ENCODE measurements around the gene TRIM8.
"Not testable (repeated sequence)": the region's sequence is repeated elsewhere in the genome, so short reads cannot be mapped to it uniquely, and the experiment has no call there.

The TRIM8 gene

DNA sequence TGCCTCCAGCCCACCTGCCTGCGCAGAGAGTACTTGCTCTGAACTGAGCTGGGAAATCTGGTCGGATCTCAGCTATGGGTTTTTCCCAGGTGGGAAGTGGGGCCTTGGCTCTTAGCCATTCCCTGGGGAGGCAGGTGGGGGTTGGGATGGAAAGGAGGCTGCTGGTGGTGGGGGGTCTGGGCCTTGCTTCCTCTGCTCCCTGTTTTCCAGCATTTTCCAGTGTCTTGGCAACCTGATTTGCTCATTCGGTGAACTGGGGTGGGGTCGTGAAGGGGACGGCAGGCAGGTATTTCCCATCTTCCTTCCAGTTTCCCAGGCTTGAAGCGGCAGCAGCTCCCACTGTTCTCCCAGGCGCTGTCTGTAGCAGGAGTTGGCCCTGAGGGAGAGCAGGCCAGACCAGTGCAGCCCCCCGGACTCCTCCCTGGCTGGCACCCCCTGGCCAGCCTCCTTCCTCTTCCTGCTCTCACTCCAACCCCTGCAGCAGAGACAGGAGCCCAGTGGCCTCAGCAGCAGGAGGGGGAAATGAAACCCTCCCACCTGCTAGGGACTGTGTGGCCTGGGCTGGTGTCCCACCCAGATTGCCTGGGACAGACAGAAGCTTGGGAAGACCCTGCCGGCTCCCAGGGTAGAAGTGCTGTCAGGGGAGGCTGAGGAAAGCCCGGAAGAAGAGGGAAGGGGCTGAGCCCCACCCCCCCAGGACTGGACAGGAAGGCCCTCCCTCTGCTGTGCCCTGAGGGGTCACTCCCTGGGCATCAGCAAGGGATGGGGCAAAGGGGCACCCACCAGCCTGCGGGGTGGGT, 6.6 kb downstream of the TRIM8 start:
- no peak for DNase-seq

GRCh38 chr10:102651455-102652169, 7.3 kb downstream of the TRIM8 start:
- DNase-seq: no peak

- DNase-seq: no peak
Observed at GRCh38 chr10:102652170-102652916, 8.1 kb downstream of the TRIM8 start.

DNA sequence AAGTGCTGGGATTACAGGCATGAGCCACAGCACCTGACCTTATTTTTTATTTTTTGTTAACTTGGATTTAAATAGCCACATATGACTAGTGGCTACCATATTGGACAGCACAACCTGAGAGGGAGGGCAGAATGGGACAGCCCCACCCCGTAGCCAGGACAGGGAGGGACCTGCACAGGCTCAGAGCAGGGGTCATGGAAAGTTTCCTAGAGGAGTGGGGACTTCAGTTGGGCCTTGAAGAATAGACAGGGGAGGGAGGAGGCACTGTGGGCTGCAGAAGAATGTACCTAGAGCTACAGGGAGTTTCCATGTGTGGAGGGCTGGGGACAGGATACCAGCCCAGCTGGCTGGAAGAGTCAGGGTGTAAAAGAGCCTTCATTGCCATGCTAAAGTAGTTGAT, 8.8 kb downstream of the TRIM8 start:
- DNase-seq: no peak

DNA sequence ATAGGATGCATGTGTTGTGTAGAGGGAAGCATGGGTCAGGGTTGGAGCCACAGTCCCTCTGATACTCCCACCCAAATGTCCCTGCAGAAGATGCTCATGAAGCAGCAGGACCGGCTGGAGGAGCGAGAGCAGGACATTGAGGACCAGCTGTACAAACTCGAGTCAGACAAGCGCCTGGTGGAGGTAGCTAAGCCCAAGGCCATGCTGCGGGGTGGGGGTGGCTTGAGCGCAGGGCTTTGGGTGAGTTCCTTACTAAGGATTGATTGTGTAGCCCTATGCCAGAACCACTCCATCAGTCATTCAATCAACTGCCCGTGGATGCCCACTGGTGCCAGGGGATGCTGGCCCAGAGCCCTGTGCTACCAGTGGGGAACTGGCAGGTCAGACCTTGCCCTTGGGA, 10.3 kb downstream of the TRIM8 start:
- no peak for DNase-seq

DNA sequence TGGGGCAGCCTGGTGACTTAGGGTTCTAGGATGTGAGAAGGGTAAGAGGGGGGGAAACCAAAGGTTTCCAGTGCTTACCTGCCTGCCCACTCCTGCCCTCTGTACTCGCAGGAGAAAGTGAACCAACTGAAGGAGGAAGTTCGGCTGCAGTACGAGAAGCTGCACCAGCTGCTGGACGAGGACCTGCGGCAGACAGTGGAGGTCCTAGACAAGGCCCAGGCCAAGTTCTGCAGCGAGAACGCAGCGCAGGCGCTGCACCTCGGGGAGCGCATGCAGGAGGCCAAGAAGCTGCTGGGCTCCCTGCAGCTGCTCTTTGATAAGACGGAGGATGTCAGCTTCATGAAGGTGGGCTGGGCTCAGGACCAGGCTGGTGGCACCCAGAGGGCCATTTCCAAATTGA, 10.7 kb downstream of the TRIM8 start:
- no peak for DNase-seq

GRCh38 chr10:102656026-102656425, 11.7 kb downstream of the TRIM8 start:
- DNase-seq: no peak

DNA sequence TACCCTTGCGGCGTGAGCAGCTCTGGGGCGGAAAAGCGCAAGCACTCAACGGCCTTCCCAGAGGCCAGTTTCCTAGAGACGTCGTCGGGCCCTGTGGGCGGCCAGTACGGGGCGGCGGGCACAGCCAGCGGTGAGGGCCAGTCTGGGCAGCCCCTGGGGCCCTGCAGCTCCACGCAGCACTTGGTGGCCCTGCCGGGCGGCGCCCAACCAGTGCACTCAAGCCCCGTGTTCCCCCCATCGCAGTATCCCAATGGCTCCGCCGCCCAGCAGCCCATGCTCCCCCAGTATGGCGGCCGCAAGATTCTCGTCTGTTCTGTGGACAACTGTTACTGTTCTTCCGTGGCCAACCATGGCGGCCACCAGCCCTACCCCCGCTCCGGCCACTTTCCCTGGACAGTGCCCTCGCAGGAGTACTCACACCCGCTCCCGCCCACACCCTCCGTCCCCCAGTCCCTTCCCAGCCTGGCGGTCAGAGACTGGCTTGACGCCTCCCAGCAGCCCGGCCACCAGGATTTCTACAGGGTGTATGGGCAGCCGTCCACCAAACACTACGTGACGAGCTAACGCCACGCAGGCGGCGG, 12.6 kb downstream of the TRIM8 start:
- DNase-seq: no peak

DNA sequence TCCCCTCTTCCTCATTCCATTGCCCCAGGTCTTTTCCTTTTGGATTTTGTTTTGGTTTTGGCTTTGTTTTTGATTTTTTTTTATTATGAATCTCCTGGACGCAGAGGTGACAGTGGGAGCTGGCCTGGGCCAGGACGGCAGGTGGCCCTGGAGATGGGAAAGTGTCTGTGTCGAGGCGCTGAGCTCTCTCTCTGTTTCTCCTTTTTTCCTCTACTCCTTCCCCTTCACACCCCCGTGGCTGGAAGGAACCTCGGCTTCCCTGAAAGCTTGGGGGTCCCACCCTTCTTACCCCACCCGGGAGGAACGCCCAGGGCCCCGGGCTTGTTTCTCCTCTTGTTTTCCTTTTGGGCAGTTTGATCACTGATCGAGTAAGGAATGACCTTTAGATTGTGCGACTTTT, 13.2 kb downstream of the TRIM8 start:
- DNase-seq: no peak

- DNase-seq: no peak
Observed at GRCh38 chr10:102657984-102658724, 13.9 kb downstream of the TRIM8 start.

- no peak for DNase-seq
Observed at GRCh38 chr10:102658802-102659201, 14.5 kb downstream of the TRIM8 start.

DNA sequence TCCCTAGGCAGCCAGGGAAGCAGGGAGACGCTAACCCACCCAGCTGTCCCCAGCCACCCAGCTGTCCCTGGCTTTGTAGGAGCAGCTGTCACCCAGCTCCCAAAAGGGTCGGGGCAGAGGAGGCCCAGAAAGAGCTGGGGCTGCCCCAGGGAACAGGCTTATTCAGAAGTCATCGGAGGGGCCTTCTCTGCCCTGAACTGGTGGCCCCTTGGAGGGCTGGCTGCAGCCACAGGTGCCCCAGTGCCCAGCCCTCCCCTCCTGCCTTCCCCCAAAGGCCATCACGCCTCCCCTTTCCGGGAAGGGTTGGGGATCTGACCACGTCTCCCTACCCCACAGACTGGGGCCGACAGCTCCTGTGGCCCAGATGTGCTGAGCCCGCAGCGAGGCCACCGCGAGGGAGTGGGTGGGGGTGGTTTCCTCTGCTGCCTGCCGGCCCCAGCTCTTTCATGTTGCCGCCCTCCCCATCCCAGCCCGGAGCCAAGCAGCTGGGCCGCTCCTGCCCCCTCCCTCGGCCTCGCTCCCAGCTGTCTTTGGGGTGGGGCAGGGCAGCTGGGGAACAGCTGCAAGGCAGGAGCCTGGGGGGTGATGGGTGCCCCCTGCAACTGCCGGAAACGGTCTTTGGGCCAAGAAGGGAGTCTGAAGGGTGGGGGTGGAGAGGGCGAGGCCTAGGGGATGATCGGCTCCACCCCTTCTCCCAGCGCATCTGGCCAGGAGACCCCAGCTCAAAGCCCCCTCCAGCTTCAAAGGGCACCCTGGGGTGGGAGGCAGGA, 16.8 kb downstream of the TRIM8 start:
- DNase-seq: no peak

- no peak for DNase-seq
Observed at GRCh38 chr10:102661658-102662028, 17.4 kb downstream of the TRIM8 start.

- DNase-seq: no peak
Observed at GRCh38 chr10:102665904-102666509, 21.7 kb downstream of the TRIM8 start.

DNA sequence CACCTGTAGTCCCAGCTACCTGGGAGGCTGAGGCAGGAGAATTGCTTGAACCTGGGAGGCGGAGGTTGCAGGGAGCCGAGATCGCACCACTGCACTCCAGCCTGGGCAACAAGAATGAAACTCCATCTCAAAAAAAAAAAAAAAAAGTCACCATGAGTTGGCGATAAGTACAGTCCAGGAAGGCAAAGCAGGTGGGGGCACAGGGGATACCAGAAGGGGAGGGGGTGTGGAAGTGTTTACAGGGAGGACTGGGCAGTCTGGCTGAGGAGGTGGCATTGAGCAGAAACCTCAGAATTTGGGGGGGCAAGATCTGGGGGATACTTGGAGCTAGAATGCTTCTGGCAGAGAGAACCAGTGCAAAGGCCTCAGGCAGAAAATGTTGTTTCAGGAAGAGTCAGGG, 23.1 kb downstream of the TRIM8 start:
- not testable (repeated sequence) for DNase-seq

GRCh38 chr10:102668326-102669107, 24.2 kb downstream of the TRIM8 start:
- DNase-seq: no peak

- DNase-seq: no peak
Observed at GRCh38 chr10:102669206-102670064, 25.2 kb downstream of the TRIM8 start.

DNA sequence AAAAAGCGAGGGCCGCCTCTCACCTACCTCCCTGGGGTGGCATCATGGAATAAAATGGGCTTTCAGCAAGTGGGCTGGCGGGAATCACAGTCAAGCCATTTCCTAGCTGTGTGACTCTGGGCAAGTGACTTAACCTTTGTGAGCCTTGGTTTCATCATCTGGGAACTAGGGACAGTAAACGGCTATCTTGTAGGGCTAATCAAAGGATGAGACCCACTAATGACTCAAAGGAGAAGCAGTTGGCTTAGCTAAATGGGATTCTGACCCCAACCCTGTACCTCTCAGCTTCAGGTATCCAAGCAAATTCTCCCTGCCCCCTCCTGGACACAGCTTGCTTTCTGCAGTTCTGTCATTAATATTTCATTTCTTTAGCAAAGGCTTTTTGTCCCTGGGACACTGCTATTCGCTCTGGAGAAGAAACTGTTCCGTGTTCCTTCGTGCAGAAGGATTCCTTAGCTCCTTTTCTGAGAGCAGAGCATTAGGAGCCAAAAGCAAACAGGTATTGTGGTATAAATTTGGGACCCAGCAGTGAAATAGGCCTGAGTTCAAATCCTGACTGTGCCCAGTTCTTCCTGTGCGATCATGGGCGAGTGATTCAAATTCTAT, 25.9 kb downstream of the TRIM8 start:
- no peak for DNase-seq

GRCh38 chr10:102670871-102671434, 26.7 kb downstream of the TRIM8 start:
- no peak for DNase-seq

Data from NCI-H1092 (cell line).